ENCODE measurements around the gene TUBGCP2.
"Not testable (repeated sequence)": the region's sequence is repeated elsewhere in the genome, so short reads cannot be mapped to it uniquely, and the experiment has no call there.

DNA sequence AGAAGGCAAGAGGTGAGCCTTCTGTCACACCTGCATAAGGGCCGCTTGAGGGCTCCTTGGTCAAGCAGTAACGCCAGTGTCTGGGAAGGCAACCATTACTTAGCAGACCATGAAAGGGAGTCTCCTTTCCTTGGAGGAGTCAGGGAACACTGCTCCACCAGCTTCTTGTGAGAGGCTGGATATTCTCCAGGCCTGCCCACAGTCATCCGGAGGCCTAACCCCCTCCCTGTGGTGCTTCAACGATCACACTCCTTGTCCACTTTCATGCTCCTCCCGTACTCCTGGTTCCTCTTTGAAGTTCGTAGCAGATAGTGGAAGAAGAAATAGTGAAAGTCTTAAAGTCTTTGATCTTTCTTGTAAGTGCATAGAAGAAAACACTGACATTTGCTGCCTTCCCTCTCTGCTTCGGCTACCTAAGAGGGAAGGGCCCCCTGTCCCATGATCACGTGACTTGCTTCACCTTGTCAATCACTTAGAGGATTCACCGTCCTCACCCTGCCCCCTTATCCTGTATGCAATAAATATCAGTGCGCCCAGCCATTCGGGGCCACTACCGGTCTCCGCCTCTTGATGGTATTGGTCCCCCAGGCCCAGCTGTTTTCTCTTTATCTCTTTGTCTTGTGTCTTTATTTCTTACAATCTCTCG, 13.5 kb upstream of the TUBGCP2 start:
- TF ChIP-seq, protein P1, sequence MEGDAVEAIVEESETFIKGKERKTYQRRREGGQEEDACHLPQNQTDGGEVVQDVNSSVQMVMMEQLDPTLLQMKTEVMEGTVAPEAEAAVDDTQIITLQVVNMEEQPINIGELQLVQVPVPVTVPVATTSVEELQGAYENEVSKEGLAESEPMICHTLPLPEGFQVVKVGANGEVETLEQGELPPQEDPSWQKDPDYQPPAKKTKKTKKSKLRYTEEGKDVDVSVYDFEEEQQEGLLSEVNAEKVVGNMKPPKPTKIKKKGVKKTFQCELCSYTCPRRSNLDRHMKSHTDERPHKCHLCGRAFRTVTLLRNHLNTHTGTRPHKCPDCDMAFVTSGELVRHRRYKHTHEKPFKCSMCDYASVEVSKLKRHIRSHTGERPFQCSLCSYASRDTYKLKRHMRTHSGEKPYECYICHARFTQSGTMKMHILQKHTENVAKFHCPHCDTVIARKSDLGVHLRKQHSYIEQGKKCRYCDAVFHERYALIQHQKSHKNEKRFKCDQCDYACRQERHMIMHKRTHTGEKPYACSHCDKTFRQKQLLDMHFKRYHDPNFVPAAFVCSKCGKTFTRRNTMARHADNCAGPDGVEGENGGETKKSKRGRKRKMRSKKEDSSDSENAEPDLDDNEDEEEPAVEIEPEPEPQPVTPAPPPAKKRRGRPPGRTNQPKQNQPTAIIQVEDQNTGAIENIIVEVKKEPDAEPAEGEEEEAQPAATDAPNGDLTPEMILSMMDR (IDR thresholded peaks at IDR 0.05 in 4 of 5, conservative IDR thresholded peaks at IDR 0.05 in 1 of 5) = not testable (repeated sequence)
- TF ChIP-seq POLR2A (IDR thresholded peaks at IDR 0.05) = not testable (repeated sequence)

All from gastrocnemius medialis (tissue), 4 donors.